K562 (cell line): ENCODE data around the gene FKBP8. TPM values are rescaled to one million over a fixed set of nuclear protein-coding genes. Genes with fewer than 3 reads are reported as not detected.

Source experiments
- ESRRB ChIP-seq: fragments of 250-450 bp; sonication (Bioruptor Pico); IDR thresholded peaks from 2 replicates; pipeline ENCODE4 v1.5.0; 2020; ENCODE audit warnings: mild to moderate bottlenecking, moderate library complexity, borderline replicate concordance
- LARP7 ChIP-seq: fragments of 450-650 bp; IDR thresholded peaks from 2 replicates; pipeline ENCODE4 v1.6.1; 2016
- NR2F6 ChIP-seq: fragments of 450-650 bp; formaldehyde crosslinking; IDR thresholded peaks from 2 replicates; pipeline ENCODE4 v1.4.0; 2020; ENCODE audit warnings: mild to moderate bottlenecking
- NR3C1 ChIP-seq: sonication (generic); formaldehyde crosslinking; IDR thresholded peaks from 2 replicates; pipeline ENCODE4 v1.8.1; 2022; ENCODE audit warnings: missing genetic modification reagents
- PTRF ChIP-seq: fragments of 450-650 bp; IDR thresholded peaks from 2 replicates; pipeline ENCODE4 v1.6.1; 2016; ENCODE audit warnings: mild to moderate bottlenecking, missing genetic modification characterization, missing compliant biosample characterization
- SMARCE1 ChIP-seq: fragments of 450-650 bp; IDR thresholded peaks from 2 replicates; pipeline ENCODE4 v1.7.1; 2016; ENCODE audit warnings: mild to moderate bottlenecking
- SPI1 ChIP-seq: IDR thresholded peaks from 2 replicates; pipeline ENCODE4 v1.6.1; 2011; ENCODE audit warnings: low read depth, low read length, control low read depth, borderline replicate concordance
- TBP ChIP-seq: optimal IDR thresholded peaks from 2 replicates; pipeline ENCODE3; 2011; ENCODE audit warnings: low read depth, low read length, improper control_type of control experiment
- ZFP30 ChIP-seq: fragments of 250-450 bp; sonication (Bioruptor Pico); IDR thresholded peaks from 2 replicates; pipeline ENCODE4 v1.8.0; 2022; ENCODE audit warnings: moderate library complexity, mild to moderate bottlenecking, inconsistent platforms, borderline replicate concordance
- ZNF232 ChIP-seq: sonication (generic); formaldehyde crosslinking; IDR thresholded peaks from 2 replicates; pipeline ENCODE4 v1.8.0; 2022; ENCODE audit warnings: mild to moderate bottlenecking, missing genetic modification reagents
- ZNF354B ChIP-seq: fragments of 250-450 bp; sonication (Bioruptor Pico); IDR thresholded peaks from 2 replicates; pipeline ENCODE4 v1.4.0; 2020
- polyA plus RNA-seq, 8 experiments: library from polyadenylated mRNA; depleted of rRNA in 4 of 8; stranded (reverse) in 5 of 8; unstranded in 3 of 8; fragments of >200 nt; fragmentation: Nextera tagmentation in 2 of 8; fragmentation: Illumina TruSeq in 1 of 8; extraction: Ambion mirVana in 2 of 8; extraction: Trizol in 1 of 8; gene quantifications; 2 replicates each; pipeline versions ENCODE4 v1.2.1 to v1.2.3, GENCODE V29; 2011 to 2014; ENCODE audit warnings: inconsistent platforms in 1 of 8, missing spikeins in 1 of 8
- total RNA-seq, 7 experiments: library from RNA; depleted of rRNA in 6 of 7; stranded (reverse); fragments of >200 nt in 6 of 7; fragmentation: Illumina TruSeq in 2 of 7; extraction: Trizol in 2 of 7; gene quantifications; 2 replicates each; pipeline versions ENCODE4 v1.2.1 to v1.2.3, GENCODE V29; 2011 to 2021; ENCODE audit warnings: low replicate concordance in 1 of 7
- TF ChIP-seq, protein P1 (sequence below): fragments of 250-450 bp; sonication (Bioruptor Pico); IDR thresholded peaks from 2 replicates; pipeline ENCODE4 v1.8.0; 2022; ENCODE audit warnings: inconsistent platforms
- TF ChIP-seq, protein P2 (sequence below): IDR thresholded peaks from 2 replicates; pipeline ENCODE4 v1.6.1; 2016; ENCODE audit warnings: missing genetic modification characterization, missing compliant biosample characterization
- TF ChIP-seq, protein P3 (sequence below): IDR thresholded peaks from 3 replicates; pipeline ENCODE4 v1.6.1; 2011; ENCODE audit warnings: borderline replicate concordance, mild to moderate bottlenecking; ENCODE audit not compliant: insufficient read length, insufficient read depth
- TF ChIP-seq, protein P4 (sequence below): fragments of 450-650 bp; IDR thresholded peaks from 2 replicates; pipeline ENCODE4 v1.6.1; 2017; ENCODE audit warnings: mild to moderate bottlenecking, moderate library complexity
- TF ChIP-seq, protein P5 (sequence below): fragments of 250-450 bp; sonication (Bioruptor Pico); IDR thresholded peaks from 2 replicates; pipeline ENCODE4 v1.5.0; 2020; ENCODE audit warnings: mild to moderate bottlenecking, borderline replicate concordance
- TF ChIP-seq, protein P6 (sequence below): conservative IDR thresholded peaks from 2 replicates; pipeline ENCODE4 v1.6.1; 2011; ENCODE audit warnings: low read depth, mild to moderate bottlenecking, low read length; ENCODE audit not compliant: control insufficient read depth

The FKBP8 gene
- total and polyA plus RNA-seq, 9 of the 15 experiments (the other 6 are each of a cell fraction or from before 2014, with no cell fraction given): 0.46 to 236 (median 104) TPM

DNA sequence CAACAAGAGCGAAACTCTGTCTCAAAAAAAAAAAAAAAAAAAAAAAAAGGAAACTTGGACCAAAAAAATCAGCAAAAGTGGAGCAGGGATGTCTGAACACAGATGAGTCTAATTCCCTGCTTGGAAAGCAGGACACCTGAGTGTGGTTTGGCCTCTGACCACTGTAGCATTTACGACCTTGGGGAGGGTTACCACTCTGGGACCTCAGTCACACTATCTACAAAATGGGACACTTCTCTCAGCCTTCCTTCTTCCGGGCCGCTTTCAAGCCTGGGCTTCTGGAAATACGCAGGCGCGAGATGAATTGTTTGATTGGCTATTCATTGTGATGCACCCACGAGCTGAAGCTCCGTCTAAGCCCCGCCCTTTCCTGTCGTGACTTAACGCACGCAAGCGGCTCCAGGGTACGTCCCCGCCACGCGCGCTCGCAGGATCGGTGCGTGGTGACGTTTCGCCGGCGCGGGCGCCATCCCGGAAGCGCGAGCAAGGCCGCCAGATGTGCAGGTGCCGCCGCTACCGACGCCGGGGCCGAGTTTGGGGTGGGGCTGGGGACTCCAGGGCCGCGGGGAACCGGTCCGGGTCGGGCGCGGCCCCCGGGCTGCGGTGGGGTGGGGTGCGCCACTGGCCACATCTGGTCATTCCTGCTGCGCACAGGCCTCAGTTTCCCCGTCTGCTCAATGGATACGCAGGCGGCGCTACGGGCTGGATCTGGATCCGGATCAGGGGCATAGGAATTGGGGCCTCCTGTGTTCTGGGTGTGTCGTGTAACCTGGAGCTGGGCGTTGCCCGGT lies 14.2 kb upstream of the FKBP8 start, which contains the start of gene KXD1 (continued):
- TF ChIP-seq, protein P1, sequence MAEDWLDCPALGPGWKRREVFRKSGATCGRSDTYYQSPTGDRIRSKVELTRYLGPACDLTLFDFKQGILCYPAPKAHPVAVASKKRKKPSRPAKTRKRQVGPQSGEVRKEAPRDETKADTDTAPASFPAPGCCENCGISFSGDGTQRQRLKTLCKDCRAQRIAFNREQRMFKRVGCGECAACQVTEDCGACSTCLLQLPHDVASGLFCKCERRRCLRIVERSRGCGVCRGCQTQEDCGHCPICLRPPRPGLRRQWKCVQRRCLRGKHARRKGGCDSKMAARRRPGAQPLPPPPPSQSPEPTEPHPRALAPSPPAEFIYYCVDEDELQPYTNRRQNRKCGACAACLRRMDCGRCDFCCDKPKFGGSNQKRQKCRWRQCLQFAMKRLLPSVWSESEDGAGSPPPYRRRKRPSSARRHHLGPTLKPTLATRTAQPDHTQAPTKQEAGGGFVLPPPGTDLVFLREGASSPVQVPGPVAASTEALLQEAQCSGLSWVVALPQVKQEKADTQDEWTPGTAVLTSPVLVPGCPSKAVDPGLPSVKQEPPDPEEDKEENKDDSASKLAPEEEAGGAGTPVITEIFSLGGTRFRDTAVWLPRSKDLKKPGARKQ (CRISPR knock-in tag): no peak
- TF ChIP-seq SMARCE1: no peak
- TF ChIP-seq TBP: peak; percentile 61
- TF ChIP-seq LARP7: no peak
- TF ChIP-seq, protein P2, sequence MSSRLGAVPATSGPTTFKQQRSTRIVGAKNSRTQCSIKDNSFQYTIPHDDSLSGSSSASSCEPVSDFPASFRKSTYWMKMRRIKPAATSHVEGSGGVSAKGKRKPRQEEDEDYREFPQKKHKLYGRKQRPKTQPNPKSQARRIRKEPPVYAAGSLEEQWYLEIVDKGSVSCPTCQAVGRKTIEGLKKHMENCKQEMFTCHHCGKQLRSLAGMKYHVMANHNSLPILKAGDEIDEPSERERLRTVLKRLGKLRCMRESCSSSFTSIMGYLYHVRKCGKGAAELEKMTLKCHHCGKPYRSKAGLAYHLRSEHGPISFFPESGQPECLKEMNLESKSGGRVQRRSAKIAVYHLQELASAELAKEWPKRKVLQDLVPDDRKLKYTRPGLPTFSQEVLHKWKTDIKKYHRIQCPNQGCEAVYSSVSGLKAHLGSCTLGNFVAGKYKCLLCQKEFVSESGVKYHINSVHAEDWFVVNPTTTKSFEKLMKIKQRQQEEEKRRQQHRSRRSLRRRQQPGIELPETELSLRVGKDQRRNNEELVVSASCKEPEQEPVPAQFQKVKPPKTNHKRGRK: no peak
- TF ChIP-seq, protein P3, sequence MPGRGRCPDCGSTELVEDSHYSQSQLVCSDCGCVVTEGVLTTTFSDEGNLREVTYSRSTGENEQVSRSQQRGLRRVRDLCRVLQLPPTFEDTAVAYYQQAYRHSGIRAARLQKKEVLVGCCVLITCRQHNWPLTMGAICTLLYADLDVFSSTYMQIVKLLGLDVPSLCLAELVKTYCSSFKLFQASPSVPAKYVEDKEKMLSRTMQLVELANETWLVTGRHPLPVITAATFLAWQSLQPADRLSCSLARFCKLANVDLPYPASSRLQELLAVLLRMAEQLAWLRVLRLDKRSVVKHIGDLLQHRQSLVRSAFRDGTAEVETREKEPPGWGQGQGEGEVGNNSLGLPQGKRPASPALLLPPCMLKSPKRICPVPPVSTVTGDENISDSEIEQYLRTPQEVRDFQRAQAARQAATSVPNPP: no peak
- TF ChIP-seq, protein P4, sequence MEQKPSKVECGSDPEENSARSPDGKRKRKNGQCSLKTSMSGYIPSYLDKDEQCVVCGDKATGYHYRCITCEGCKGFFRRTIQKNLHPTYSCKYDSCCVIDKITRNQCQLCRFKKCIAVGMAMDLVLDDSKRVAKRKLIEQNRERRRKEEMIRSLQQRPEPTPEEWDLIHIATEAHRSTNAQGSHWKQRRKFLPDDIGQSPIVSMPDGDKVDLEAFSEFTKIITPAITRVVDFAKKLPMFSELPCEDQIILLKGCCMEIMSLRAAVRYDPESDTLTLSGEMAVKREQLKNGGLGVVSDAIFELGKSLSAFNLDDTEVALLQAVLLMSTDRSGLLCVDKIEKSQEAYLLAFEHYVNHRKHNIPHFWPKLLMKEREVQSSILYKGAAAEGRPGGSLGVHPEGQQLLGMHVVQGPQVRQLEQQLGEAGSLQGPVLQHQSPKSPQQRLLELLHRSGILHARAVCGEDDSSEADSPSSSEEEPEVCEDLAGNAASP: no peak
- TF ChIP-seq, protein P5, sequence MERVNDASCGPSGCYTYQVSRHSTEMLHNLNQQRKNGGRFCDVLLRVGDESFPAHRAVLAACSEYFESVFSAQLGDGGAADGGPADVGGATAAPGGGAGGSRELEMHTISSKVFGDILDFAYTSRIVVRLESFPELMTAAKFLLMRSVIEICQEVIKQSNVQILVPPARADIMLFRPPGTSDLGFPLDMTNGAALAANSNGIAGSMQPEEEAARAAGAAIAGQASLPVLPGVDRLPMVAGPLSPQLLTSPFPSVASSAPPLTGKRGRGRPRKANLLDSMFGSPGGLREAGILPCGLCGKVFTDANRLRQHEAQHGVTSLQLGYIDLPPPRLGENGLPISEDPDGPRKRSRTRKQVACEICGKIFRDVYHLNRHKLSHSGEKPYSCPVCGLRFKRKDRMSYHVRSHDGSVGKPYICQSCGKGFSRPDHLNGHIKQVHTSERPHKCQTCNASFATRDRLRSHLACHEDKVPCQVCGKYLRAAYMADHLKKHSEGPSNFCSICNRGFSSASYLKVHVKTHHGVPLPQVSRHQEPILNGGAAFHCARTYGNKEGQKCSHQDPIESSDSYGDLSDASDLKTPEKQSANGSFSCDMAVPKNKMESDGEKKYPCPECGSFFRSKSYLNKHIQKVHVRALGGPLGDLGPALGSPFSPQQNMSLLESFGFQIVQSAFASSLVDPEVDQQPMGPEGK (CRISPR knock-in tag): no peak
- no peak for TF ChIP-seq ESRRB (CRISPR knock-in tag)
- TF ChIP-seq, protein P6, sequence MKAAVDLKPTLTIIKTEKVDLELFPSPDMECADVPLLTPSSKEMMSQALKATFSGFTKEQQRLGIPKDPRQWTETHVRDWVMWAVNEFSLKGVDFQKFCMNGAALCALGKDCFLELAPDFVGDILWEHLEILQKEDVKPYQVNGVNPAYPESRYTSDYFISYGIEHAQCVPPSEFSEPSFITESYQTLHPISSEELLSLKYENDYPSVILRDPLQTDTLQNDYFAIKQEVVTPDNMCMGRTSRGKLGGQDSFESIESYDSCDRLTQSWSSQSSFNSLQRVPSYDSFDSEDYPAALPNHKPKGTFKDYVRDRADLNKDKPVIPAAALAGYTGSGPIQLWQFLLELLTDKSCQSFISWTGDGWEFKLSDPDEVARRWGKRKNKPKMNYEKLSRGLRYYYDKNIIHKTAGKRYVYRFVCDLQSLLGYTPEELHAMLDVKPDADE: peak; percentile 81
- TF ChIP-seq SPI1: peak; percentile 64
- no peak for TF ChIP-seq NR3C1 (CRISPR knock-in tag)
- TF ChIP-seq NR2F6 (CRISPR knock-in tag): no peak
- TF ChIP-seq ZNF354B (CRISPR knock-in tag): no peak
- no peak for TF ChIP-seq ZFP30 (CRISPR knock-in tag)
- no peak for TF ChIP-seq PTRF (tag)
- no peak for TF ChIP-seq ZNF232
